BLaER1 treated with 17β-estradiol and CSF1 and Interleukin-3, amounts not matched to agents 10 nM and 100 nM (cell line): ENCODE results near the gene CREB1.

Experiments used
- H3K27ac ChIP-seq, 11 experiments: shearing (Covaris generic); formaldehyde crosslinking; 2 replicates each; pipeline ENCODE4 v1.8.1; 2022
- H3K27me3 ChIP-seq, 11 experiments: shearing (Covaris generic); formaldehyde crosslinking; 2 replicates each; pipeline ENCODE4 v1.8.1; 2022
- H3K36me3 ChIP-seq, 11 experiments: shearing (Covaris generic); formaldehyde crosslinking; 2 replicates each; pipeline ENCODE4 v1.8.1; 2022
- H3K4me1 ChIP-seq, 10 experiments: shearing (Covaris generic); formaldehyde crosslinking; 2 replicates each; pipeline ENCODE4 v1.8.1; 2022
- H3K4me2 ChIP-seq, 11 experiments: shearing (Covaris generic); formaldehyde crosslinking; 2 replicates each; pipeline ENCODE4 v1.8.1; 2022
- H3K4me3 ChIP-seq, 10 experiments: shearing (Covaris generic); formaldehyde crosslinking; 2 replicates each; pipeline ENCODE4 v1.8.1; 2022
- H3K9ac ChIP-seq, 11 experiments: shearing (Covaris generic); formaldehyde crosslinking; 2 replicates each; pipeline ENCODE4 v1.8.1; 2022
- H3K9me3 ChIP-seq, 11 experiments: shearing (Covaris generic); formaldehyde crosslinking; replicated peaks in 1 of 11; 2 replicates each; pipeline ENCODE4 v1.8.1; 2022
- H4K20me1 ChIP-seq, 11 experiments: shearing (Covaris generic); formaldehyde crosslinking; 2 replicates each; pipeline ENCODE4 v1.8.1; 2022
- Cebpa-rat ChIP-seq, 11 experiments: shearing (Covaris generic); IDR thresholded peaks; 2 replicates each; pipeline ENCODE4 v1.8.1; 2022

CREB1 gene

GRCh38 chr2:207511851-207512250, 17.9 kb upstream of the CREB1 start:
- no peaks in the 10 kb centered on the region for H3K9me3 ChIP-seq
- no peak overlapping the region for H3K9ac ChIP-seq
- no peak overlapping the region for H3K4me3 ChIP-seq
- no peaks in the 10 kb centered on the region for H3K36me3 ChIP-seq
- no peaks in the 10 kb centered on the region for H4K20me1 ChIP-seq
- H3K27me3 ChIP-seq: no peaks in the 10 kb centered on the region
- no peak overlapping the region for H3K27ac ChIP-seq
- H3K4me2 ChIP-seq: no peak overlapping the region
- no peak for TF ChIP-seq Cebpa-rat (IDR thresholded peaks at IDR 0.05)
- peaks cover 0 to 19% (median 0%) of the 10 kb centered on the region in 10 experiments; a peak in 7 of 20 replicates for H3K4me1 ChIP-seq

GRCh38 chr2:207512356-207512755, 17.4 kb upstream of the CREB1 start:
- H3K9me3 ChIP-seq: no peaks in the 10 kb centered on the region
- H4K20me1 ChIP-seq: no peaks in the 10 kb centered on the region
- H3K9ac ChIP-seq: no peak overlapping the region
- H3K4me3 ChIP-seq: no peak overlapping the region
- no peaks in the 10 kb centered on the region for H3K36me3 ChIP-seq
- H3K27me3 ChIP-seq: no peaks in the 10 kb centered on the region
- no peak for TF ChIP-seq Cebpa-rat (IDR thresholded peaks at IDR 0.05)
- H3K27ac ChIP-seq: no peak overlapping the region
- no peak overlapping the region for H3K4me2 ChIP-seq
- H3K4me1 ChIP-seq: peaks cover 0 to 16% (median 0%) of the 10 kb centered on the region in 10 experiments; a peak in 7 of 20 replicates

GRCh38 chr2:207513551-207514257, 16.1 kb upstream of the CREB1 start:
- no peak overlapping the region for H3K4me3 ChIP-seq
- no peaks in the 10 kb centered on the region for H3K36me3 ChIP-seq
- H3K4me1 ChIP-seq: peaks cover 0 to 16% (median 0%) of the 10 kb centered on the region in 10 experiments; a peak in 7 of 20 replicates
- peaks cover 0 to under 1% (median 0%) of the 10 kb centered on the region in 11 experiments; a peak in 2 of 22 replicates for H3K9me3 ChIP-seq
- H3K4me2 ChIP-seq: peak overlapping the region in 4 of 11 experiments; percentile 35 to 61 (median 49); a peak in 8 of 22 replicates
- peak overlapping the region in 2 of 11 experiments; percentile 32 to 42; a peak in 2 of 22 replicates for H3K27ac ChIP-seq
- H3K9ac ChIP-seq: no peak overlapping the region
- TF ChIP-seq Cebpa-rat (IDR thresholded peaks at IDR 0.05): no peak
- no peaks in the 10 kb centered on the region for H3K27me3 ChIP-seq
- H4K20me1 ChIP-seq: no peaks in the 10 kb centered on the region

GRCh38 chr2:207514451-207514850, 15.3 kb upstream of the CREB1 start:
- H3K27me3 ChIP-seq: no peaks in the 10 kb centered on the region
- H4K20me1 ChIP-seq: no peaks in the 10 kb centered on the region
- peaks cover 0 to 8% (median 0%) of the 10 kb centered on the region in 11 experiments; a peak in 3 of 22 replicates for H3K9me3 ChIP-seq
- H3K4me2 ChIP-seq: peak overlapping the region in 3 of 11 experiments; percentile 35 to 61 (median 58); a peak in 4 of 22 replicates
- TF ChIP-seq Cebpa-rat (IDR thresholded peaks at IDR 0.05): no peak
- H3K9ac ChIP-seq: no peak overlapping the region
- H3K27ac ChIP-seq: peak overlapping the region in 2 of 11 experiments; percentile 32 to 42; a peak in 1 of 22 replicates
- peaks cover 0 to 16% (median 0%) of the 10 kb centered on the region in 10 experiments; a peak in 7 of 20 replicates for H3K4me1 ChIP-seq
- no peaks in the 10 kb centered on the region for H3K36me3 ChIP-seq
- H3K4me3 ChIP-seq: no peak overlapping the region

GRCh38 chr2:207515671-207516070, 14.1 kb upstream of the CREB1 start:
- H3K9ac ChIP-seq: no peak overlapping the region
- peaks cover 0 to 16% (median 0%) of the 10 kb centered on the region in 10 experiments; a peak in 7 of 20 replicates for H3K4me1 ChIP-seq
- no peaks in the 10 kb centered on the region for H4K20me1 ChIP-seq
- H3K4me2 ChIP-seq: no peak overlapping the region
- no peak for TF ChIP-seq Cebpa-rat (IDR thresholded peaks at IDR 0.05)
- H3K27ac ChIP-seq: no peak overlapping the region
- H3K27me3 ChIP-seq: no peaks in the 10 kb centered on the region
- H3K4me3 ChIP-seq: no peak overlapping the region
- peaks cover 0 to 9% (median 0%) of the 10 kb centered on the region in 11 experiments; a peak in 3 of 22 replicates for H3K9me3 ChIP-seq
- H3K36me3 ChIP-seq: no peaks in the 10 kb centered on the region

GRCh38 chr2:207516206-207516605, 13.6 kb upstream of the CREB1 start:
- Histone ChIP-seq H3K27ac (no peak overlapping the region), H3K4me3 (no peak overlapping the region), H4K20me1 (no peaks in the 10 kb centered on the region), H3K36me3 (no peaks in the 10 kb centered on the region), H3K4me2 (no peak overlapping the region), H3K27me3 (no peaks in the 10 kb centered on the region), H3K4me1 (peaks cover 0 to 16% (median 0%) of the 10 kb centered on the region in 10 experiments; a peak in 7 of 20 replicates), H3K9ac (no peak overlapping the region), H3K9me3 (peaks cover 0 to 9% (median 0%) of the 10 kb centered on the region in 11 experiments; a peak in 3 of 22 replicates)
- no peak for TF ChIP-seq Cebpa-rat (IDR thresholded peaks at IDR 0.05)

- Histone ChIP-seq H3K4me1 (peaks cover 7 to 45% (median 9%) of the 10 kb centered on the region in 10 experiments; a peak in 18 of 20 replicates), H3K4me2 (no peak overlapping the region; a peak in 2 of 22 replicates), H3K36me3 (no peaks in the 10 kb centered on the region), H3K27ac (no peak overlapping the region), H3K9ac (no peak overlapping the region), H3K9me3 (peaks cover 0 to 9% (median 0%) of the 10 kb centered on the region in 11 experiments; a peak in 3 of 22 replicates), H4K20me1 (no peaks in the 10 kb centered on the region), H3K4me3 (no peak overlapping the region), H3K27me3 (no peaks in the 10 kb centered on the region)
- TF ChIP-seq Cebpa-rat (IDR thresholded peaks at IDR 0.05): no peak
Measured at GRCh38 chr2:207523005-207523404, 6.8 kb upstream of the CREB1 start.

GRCh38 chr2:207525296-207525695, 4.5 kb upstream of the CREB1 start:
- Histone ChIP-seq H3K4me2 (peak overlapping the region; percentile 14 to 88 (median 42); a peak in 15 of 22 replicates), H3K9ac (peak overlapping the region in 1 of 11 experiments; percentile 20; a peak in 1 of 22 replicates), H3K4me3 (no peak overlapping the region), H3K36me3 (no peaks in the 10 kb centered on the region), H3K27me3 (no peaks in the 10 kb centered on the region), H3K27ac (peak overlapping the region in 1 of 11 experiments; percentile 39; a peak in 4 of 22 replicates), H3K9me3 (no peaks in the 10 kb centered on the region), H3K4me1 (peaks cover 17 to 56% (median 20%) of the 10 kb centered on the region in 10 experiments), H4K20me1 (no peaks in the 10 kb centered on the region)
- no peak for TF ChIP-seq Cebpa-rat (IDR thresholded peaks at IDR 0.05)

- Histone ChIP-seq H3K9me3 (no peaks in the 10 kb centered on the region), H3K4me1 (peaks cover 35 to 71% (median 44%) of the 10 kb centered on the region in 10 experiments), H3K36me3 (peaks cover 0 to 21% (median 4%) of the 10 kb centered on the region in 11 experiments; a peak in 8 of 22 replicates), H3K9ac (peak overlapping the region; percentile 95 to 100 (median 98)), H4K20me1 (peaks cover 28 to 36% (median 33%) of the 10 kb centered on the region in 11 experiments; a peak in 21 of 22 replicates), H3K4me3 (peak overlapping the region; percentile 66 to 91 (median 80)), H3K27me3 (no peaks in the 10 kb centered on the region), H3K4me2 (peak overlapping the region; percentile 84 to 96 (median 92)), H3K27ac (peak overlapping the region; percentile 93 to 100 (median 98))
- TF ChIP-seq Cebpa-rat (IDR thresholded peaks at IDR 0.05): no peak
Measured at GRCh38 chr2:207528980-207529329, 807 bp upstream of the CREB1 start.
